Testis (tissue), 2 donors: ENCODE results near the gene SND1.

Experiments used
- POLR2A ChIP-seq: fragments of 450-650 bp; IDR thresholded peaks from one replicate; pipeline ENCODE4 v1.6.1; 2017; ENCODE audit warnings: antibody characterized with exemption, mild to moderate bottlenecking, moderate library complexity
- TF ChIP-seq, protein P1 (sequence below), 3 experiments: fragments of 450-650 bp in 2 of 3; fragments of 200-600 bp in 1 of 3; sonication (generic) in 1 of 3; IDR thresholded peaks; one replicate each; pipeline ENCODE4 v1.5.1; 2016 to 2019; ENCODE audit warnings: antibody characterized with exemption in 3 of 3, mild to moderate bottlenecking in 2 of 3, moderate library complexity in 1 of 3

GRCh38 chr7:128121711-128122530, 469.9 kb downstream of the SND1 start:
- no peak for TF ChIP-seq POLR2A
- TF ChIP-seq, protein P1, sequence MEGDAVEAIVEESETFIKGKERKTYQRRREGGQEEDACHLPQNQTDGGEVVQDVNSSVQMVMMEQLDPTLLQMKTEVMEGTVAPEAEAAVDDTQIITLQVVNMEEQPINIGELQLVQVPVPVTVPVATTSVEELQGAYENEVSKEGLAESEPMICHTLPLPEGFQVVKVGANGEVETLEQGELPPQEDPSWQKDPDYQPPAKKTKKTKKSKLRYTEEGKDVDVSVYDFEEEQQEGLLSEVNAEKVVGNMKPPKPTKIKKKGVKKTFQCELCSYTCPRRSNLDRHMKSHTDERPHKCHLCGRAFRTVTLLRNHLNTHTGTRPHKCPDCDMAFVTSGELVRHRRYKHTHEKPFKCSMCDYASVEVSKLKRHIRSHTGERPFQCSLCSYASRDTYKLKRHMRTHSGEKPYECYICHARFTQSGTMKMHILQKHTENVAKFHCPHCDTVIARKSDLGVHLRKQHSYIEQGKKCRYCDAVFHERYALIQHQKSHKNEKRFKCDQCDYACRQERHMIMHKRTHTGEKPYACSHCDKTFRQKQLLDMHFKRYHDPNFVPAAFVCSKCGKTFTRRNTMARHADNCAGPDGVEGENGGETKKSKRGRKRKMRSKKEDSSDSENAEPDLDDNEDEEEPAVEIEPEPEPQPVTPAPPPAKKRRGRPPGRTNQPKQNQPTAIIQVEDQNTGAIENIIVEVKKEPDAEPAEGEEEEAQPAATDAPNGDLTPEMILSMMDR (IDR thresholded peaks at IDR 0.05), result no peak
